Aorta (tissue), 5 donors: ENCODE data around the gene MCEMP1. TPM values are rescaled to one million over a fixed set of nuclear protein-coding genes. Genes with fewer than 3 reads are reported as not detected.
"Not testable (repeated sequence)": the region's sequence is repeated elsewhere in the genome, so short reads cannot be mapped to it uniquely, and the experiment has no call there.

ENCODE experiments used
- ATAC-seq: fragments of 200-7000 bp; cut with Tn5 transposase; one replicate; pipeline ENCODE4 v1.9.1; 2022; ENCODE audit warnings: moderate library complexity; ENCODE audit not compliant: low FRiP score
- DNase-seq, 2 donors: peaks; one replicate each; pipeline ENCODE4 v3.0.0-alpha.2; 2020
- H3K27ac ChIP-seq, 2 donors: one replicate each; pipeline ENCODE4 v1.5.1; 2013; ENCODE audit warnings: low read length in 2 of 2, mild to moderate bottlenecking in 2 of 2, moderate library complexity in 2 of 2, control low read depth in 1 of 2, inconsistent platforms in 1 of 2, low read depth in 1 of 2
- H3K27me3 ChIP-seq, 2 donors: one replicate each; pipeline ENCODE4 v1.6.1; 2013; ENCODE audit warnings: control low read depth in 1 of 2, low read length in 1 of 2, mild to moderate bottlenecking in 1 of 2, moderate library complexity in 1 of 2; ENCODE audit not compliant: insufficient read depth in 2 of 2, control insufficient read depth in 1 of 2
- H3K36me3 ChIP-seq, 2 donors: one replicate each; pipeline ENCODE4 v1.6.1; 2013; ENCODE audit warnings: control low read depth in 1 of 2, low read length in 1 of 2, mild to moderate bottlenecking in 1 of 2; ENCODE audit not compliant: insufficient read depth in 2 of 2, control insufficient read depth in 1 of 2
- H3K4me1 ChIP-seq, 2 donors: one replicate each; pipeline ENCODE4 v1.6.1; 2013; ENCODE audit warnings: low read length in 2 of 2, control low read depth in 1 of 2, mild to moderate bottlenecking in 1 of 2, moderate library complexity in 1 of 2; ENCODE audit not compliant: insufficient read depth in 2 of 2, control insufficient read depth in 1 of 2
- H3K4me3 ChIP-seq, 2 donors: one replicate each; pipeline ENCODE4 v1.5.1; 2013; ENCODE audit warnings: low read length in 2 of 2, control low read depth in 1 of 2, mild to moderate bottlenecking in 1 of 2
- H3K9me3 ChIP-seq: one replicate; pipeline ENCODE4 v1.6.1; 2013; ENCODE audit warnings: mild to moderate bottlenecking, low read length; ENCODE audit not compliant: control insufficient read depth
- WGBS, 2 donors: extraction: QIAGEN DNeasy Blood & Tissue Kit; methylation state at CpG; one replicate each; pipeline ENCODE4 v1.1.7; 2013; 5-methylcytosine and 5-hydroxymethylcytosine counted together
- intact Hi-C, 2 donors: fragments of 100-400 bp; cut with DNase I; formaldehyde crosslinking; loops; one replicate each; pipeline versions ENCODE4 v1.14.2 to v1.15.0; 2022
- polyA plus RNA-seq, 2 donors: library from polyadenylated mRNA; stranded (reverse); fragments of 200-250 nt; gene quantifications; one replicate each; pipeline ENCODE4 v1.2.3, GENCODE V29; 2013
- total RNA-seq, 2 donors: library from RNA; stranded (reverse); fragmentation: NEBNext Ultra II Directional; extraction: Animal tissue kit (Norgen Biotek cat#: 25700); gene quantifications; one replicate each; pipeline ENCODE4 v1.2.1, GENCODE V29; 2021
- donor health status: healthy with polysubstance abuse.
- donor health status: Bipolar disorder and iron deficiency.
- donor health status: DM: no; HTN: no; CAD: no.
- donor health status: DM: no; HTN: no; CAD: no.
- donor health status: DM: yes; HTN: yes; CAD: no.

The MCEMP1 gene
- total and polyA plus RNA-seq, 4 donors = 0.10 to 8.3 (median 2.5) TPM

GRCh38 chr19:7642295-7643030 is 34.4 kb upstream of the MCEMP1 start:
- Histone ChIP-seq H3K4me1 (no peaks in the 10 kb centered on the region), H3K27ac (no peak overlapping the region), H3K9me3 (no peaks in the 10 kb centered on the region), H3K27me3 (no peaks in the 10 kb centered on the region), H3K36me3 (no peaks in the 10 kb centered on the region), H3K4me3 (no peak overlapping the region)
- ATAC-seq = no peak
- DNase-seq = no peak
- WGBS, 2 donors = 82 to 85% methylated on average over 26 to 27 of the region's 27 CpGs
- intact Hi-C loops = no loop called here

- 92% methylated on average over 8 of the region's 8 CpGs for WGBS, 2 donors
- DNase-seq = no peak
- Histone ChIP-seq H3K4me3 (no peak overlapping the region), H3K9me3 (no peaks in the 10 kb centered on the region), H3K27me3 (no peaks in the 10 kb centered on the region), H3K27ac (no peak overlapping the region), H3K4me1 (no peaks in the 10 kb centered on the region), H3K36me3 (no peaks in the 10 kb centered on the region)
- intact Hi-C loops = no loop called here
- ATAC-seq = no peak
Measured at GRCh38 chr19:7643031-7643415, 33.9 kb upstream of the MCEMP1 start.

GRCh38 chr19:7643629-7644549 is 33.0 kb upstream of the MCEMP1 start:
- H3K27ac ChIP-seq, intact Hi-C loops, H3K27me3 ChIP-seq, H3K4me3 ChIP-seq, H3K9me3 ChIP-seq, DNase-seq, H3K4me1 ChIP-seq, H3K36me3 ChIP-seq, ATAC-seq: not testable (repeated sequence)
- 43 to 90% methylated on average over 10 of the region's 10 CpGs for WGBS, 2 donors

- no peaks in the 10 kb centered on the region for H3K27me3 ChIP-seq
- no peaks in the 10 kb centered on the region for H3K36me3 ChIP-seq
- WGBS, 2 donors = 93 to 94% methylated on average over 20 of the region's 20 CpGs
- no peaks in the 10 kb centered on the region for H3K9me3 ChIP-seq
- H3K4me3 ChIP-seq = no peak overlapping the region
- ATAC-seq (no peak), DNase-seq (no peak)
- H3K27ac ChIP-seq = no peak overlapping the region
- intact Hi-C loops = no loop called here
- H3K4me1 ChIP-seq = no peaks in the 10 kb centered on the region
Measured at GRCh38 chr19:7644550-7644877, 32.4 kb upstream of the MCEMP1 start.

GRCh38 chr19:7645163-7645562 is 31.7 kb upstream of the MCEMP1 start:
- H3K27ac ChIP-seq = no peak overlapping the region
- intact Hi-C loops = no loop called here
- H3K4me3 ChIP-seq = no peak overlapping the region
- no peaks in the 10 kb centered on the region for H3K27me3 ChIP-seq
- H3K4me1 ChIP-seq = no peaks in the 10 kb centered on the region
- peak; percentile 30 for ATAC-seq
- no peak for DNase-seq
- WGBS, 2 donors = 88% methylated on average over 14 of the region's 14 CpGs
- no peaks in the 10 kb centered on the region for H3K9me3 ChIP-seq
- no peaks in the 10 kb centered on the region for H3K36me3 ChIP-seq

- no peaks in the 10 kb centered on the region for H3K9me3 ChIP-seq
- no peak overlapping the region for H3K4me3 ChIP-seq
- no peak for ATAC-seq
- 57 to 64% methylated on average over 20 of the region's 20 CpGs for WGBS, 2 donors
- intact Hi-C loops = no loop called here
- no peaks in the 10 kb centered on the region for H3K27me3 ChIP-seq
- no peaks in the 10 kb centered on the region for H3K36me3 ChIP-seq
- no peaks in the 10 kb centered on the region for H3K4me1 ChIP-seq
- no peak for DNase-seq
- H3K27ac ChIP-seq = no peak overlapping the region
Measured at GRCh38 chr19:7645656-7646425, 31.0 kb upstream of the MCEMP1 start.

- no peak for ATAC-seq
- H3K4me3 ChIP-seq = no peak overlapping the region
- no peaks in the 10 kb centered on the region for H3K9me3 ChIP-seq
- WGBS, 2 donors = 72 to 81% methylated on average over 8 of the region's 8 CpGs
- DNase-seq = no peak
- no peaks in the 10 kb centered on the region for H3K4me1 ChIP-seq
- intact Hi-C loops = no loop called here
- no peaks in the 10 kb centered on the region for H3K27me3 ChIP-seq
- no peak overlapping the region for H3K27ac ChIP-seq
- no peaks in the 10 kb centered on the region for H3K36me3 ChIP-seq
Measured at GRCh38 chr19:7646426-7646700, 30.5 kb upstream of the MCEMP1 start.

- no peak for ATAC-seq
- H3K36me3 ChIP-seq = no peaks in the 10 kb centered on the region
- intact Hi-C loops = no loop called here
- 87 to 90% methylated on average over 26 of the region's 26 CpGs for WGBS, 2 donors
- H3K4me1 ChIP-seq = no peaks in the 10 kb centered on the region
- no peak overlapping the region for H3K4me3 ChIP-seq
- H3K9me3 ChIP-seq = no peaks in the 10 kb centered on the region
- no peaks in the 10 kb centered on the region for H3K27me3 ChIP-seq
- DNase-seq = no peak
- no peak overlapping the region for H3K27ac ChIP-seq
Measured at GRCh38 chr19:7647156-7647555, 29.7 kb upstream of the MCEMP1 start.
